Measurements from ENCODE around the gene CDK1.

DNA sequence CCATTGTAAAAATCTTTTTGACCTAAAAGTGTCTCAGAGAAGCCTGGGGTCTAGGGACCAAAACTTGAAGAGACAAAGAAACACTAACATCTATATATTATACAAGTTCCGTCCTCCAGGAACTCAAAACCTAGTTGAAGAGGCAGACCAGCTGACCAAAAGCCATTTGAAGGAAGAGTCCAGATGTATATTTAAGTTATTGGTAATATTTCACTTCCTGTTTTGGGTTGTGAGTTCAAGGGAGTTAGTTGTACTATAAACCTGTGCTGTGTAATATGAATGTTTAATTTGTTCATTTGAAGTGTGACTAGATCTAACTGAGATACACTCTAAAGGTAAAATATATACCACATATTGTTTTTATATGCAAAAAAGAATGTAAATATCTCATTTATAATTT, 45.0 kb downstream of the CDK1 start:
- no peak for TF ChIP-seq POLR2A (IDR thresholded peaks at IDR 0.05; ENCODE audit: low read depth, low read length)
- no peak for TF ChIP-seq POLR2AphosphoS5 (IDR thresholded peaks at IDR 0.05; ENCODE audit: low read depth, low read length)
- peak; percentile 74 for TF ChIP-seq SPI1 (IDR thresholded peaks at IDR 0.05; ENCODE audit: low read depth, low read length)
- no peak for TF ChIP-seq TAF1 (IDR thresholded peaks at IDR 0.05; ENCODE audit: low read depth, low read length)
- no peak for TF ChIP-seq PAX5 (IDR thresholded peaks at IDR 0.05; ENCODE audit: insufficient read depth, low read length, severe bottlenecking)
- TF ChIP-seq POU2F2 (IDR thresholded peaks at IDR 0.05; ENCODE audit: low read depth, low read length), result no peak
